HG03280 (cell line): Measurements from ENCODE around the gene NRIP1.

Experiments
- ATAC-seq: cut with Tn5 transposase; IDR thresholded peaks from one replicate; pipeline ENCODE4 v1.9.1; 2021; ENCODE audit warnings: mild to moderate bottlenecking, moderate library complexity; ENCODE audit not compliant: unreplicated experiment

The NRIP1 gene

GRCh38 chr21:15066123-15066575, 1.3 kb upstream of the NRIP1 start:
- ATAC-seq, result no peak

- peak; percentile 1 for ATAC-seq
Observed at GRCh38 chr21:15065392-15066122, 757 bp upstream of the NRIP1 start.

DNA sequence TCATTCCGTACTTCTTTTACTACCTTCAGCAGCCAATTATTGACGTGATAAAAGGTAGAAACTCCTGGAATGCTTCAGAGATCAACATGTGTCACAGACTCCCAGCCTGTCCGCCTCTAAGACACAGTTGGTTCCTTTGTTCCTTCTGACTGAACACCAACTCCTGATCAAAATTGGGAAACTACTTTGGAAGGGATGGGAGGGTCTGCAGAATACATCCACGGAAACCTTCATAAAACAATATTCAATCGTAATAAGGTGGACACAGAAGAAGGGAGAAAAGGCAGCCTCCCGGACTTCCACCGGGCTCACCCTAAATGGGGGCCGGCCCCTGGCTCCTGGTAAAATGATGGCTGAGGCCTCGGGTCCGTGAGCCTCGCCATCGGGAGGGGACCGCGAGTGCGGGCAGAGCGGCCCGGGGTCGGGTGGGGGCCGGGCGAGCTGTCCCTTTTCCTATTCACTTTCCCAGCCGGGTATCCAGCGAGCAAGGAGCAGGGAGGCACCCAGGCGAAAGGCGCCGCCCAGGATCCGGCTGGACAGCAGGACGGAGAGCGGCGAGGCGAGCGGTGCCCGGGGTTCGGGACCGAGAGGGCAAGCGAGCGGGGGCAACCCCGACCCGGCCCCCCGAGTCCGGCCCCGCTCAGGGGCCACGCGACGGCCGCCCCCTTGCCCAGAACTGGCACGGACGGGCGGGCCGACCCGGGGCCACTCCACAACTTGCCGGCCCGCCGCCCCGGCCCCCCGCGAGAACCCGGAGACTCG, 805 bp downstream of the NRIP1 start:
- peak; percentile 4 for ATAC-seq

- no peak for ATAC-seq
Observed at GRCh38 chr21:15063081-15063813, 1.6 kb downstream of the NRIP1 start.

- ATAC-seq, result no peak
Observed at GRCh38 chr21:15062606-15062965, 2.2 kb downstream of the NRIP1 start.

DNA sequence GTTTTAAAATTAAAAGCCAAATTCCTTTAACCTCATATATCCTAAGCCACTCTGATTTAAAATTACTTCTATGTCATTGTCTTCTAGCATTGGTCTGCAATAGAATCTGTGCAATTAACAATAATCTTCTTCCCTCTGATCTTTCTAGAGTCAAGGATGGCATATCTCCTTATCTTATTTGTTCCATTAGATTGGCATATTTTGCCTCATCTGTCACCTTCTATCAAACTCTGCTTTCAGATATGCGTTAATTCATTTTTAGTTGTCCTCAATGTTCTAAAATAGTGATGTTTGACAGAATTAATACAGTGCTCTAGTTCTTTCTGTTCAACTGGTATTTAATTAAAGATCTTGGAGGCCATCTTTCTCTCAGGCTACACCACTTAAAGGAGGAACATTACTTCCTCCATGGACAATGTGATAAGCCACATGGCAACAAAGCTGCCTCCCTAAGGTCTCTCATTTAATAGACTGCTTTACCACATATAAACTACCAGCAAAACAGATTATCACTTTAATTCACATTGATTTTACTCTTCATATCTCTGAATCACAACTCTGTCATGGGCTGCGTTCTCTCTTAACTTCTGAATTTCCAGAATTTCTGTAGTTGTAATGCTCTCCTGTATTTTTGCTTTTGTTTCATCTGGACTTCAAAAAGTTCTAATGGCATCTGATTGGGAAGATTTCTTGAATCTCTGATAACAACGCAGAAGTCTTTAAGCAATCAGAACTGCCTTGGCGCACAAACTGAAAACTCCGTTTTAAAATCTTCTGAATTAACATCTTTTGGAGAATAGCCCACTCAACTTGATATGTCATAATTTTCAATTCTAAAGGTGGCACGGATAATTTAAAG, 2.8 kb downstream of the NRIP1 start:
- ATAC-seq, result no peak

DNA sequence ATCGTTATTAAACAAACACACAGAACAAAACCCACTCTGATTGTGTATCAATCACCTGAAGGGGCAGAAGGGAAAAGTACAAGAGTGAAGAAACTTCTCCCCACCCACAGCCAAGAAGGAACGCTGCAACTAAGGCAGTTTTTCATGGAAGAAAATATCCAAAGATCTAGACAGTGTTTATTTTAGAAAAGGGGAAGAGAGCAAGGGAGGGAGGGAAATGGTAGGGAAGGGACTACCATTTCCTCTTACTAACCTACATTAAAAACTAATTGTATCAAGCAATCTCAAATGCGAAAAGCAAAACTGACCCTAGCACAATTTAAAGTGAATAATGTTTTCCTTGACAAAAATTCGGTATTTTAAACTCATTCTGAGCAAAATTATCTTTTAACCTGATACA, 3.5 kb downstream of the NRIP1 start:
- ATAC-seq, result no peak

DNA sequence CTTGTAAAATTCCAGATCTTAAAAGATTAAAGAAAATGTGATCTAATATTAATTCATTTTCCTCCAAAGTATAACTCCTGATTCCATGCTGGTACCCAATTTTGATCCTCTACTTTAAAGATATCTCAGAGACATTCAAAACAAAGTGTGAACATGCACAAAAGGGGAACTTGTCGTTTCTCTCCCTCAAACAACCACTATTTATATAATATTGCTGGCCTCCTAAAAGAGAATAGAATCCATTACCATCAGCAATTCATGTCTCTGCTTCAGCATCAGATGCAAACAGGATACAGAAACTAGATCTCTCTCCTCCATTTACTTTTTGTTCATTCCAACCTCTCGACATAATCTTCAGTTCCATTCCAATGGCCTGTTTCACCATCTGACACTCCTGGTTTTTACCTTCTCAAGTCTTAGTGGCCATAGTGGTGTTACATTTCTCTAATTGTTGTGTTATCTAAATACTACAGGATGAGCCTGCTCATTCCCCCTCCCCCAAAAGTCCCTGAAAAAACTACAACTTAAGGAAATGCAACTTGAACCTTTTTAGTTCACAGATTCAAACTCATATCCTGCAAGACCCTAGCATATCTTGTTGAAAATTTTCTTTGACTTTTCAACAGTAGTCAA, 4.1 kb downstream of the NRIP1 start:
- no peak for ATAC-seq

DNA sequence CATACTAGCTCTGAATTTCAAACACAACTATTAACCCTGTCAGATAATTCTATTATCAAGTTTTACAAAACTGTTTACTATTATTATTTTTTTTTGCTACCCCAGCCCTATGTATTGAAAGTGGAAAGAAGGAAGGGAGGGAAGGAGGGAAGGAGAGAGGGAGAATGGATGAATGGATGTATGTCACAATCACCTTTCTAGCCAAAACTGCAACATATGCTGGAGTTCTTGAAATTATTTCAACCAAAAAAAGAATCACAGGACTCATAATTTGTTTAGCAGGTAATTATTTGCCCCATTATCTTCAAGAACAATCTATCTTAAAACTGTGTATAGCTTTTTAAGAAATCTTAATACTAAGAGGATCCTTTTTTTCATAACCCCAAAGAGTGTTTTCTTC, 5.4 kb downstream of the NRIP1 start:
- ATAC-seq, result no peak

DNA sequence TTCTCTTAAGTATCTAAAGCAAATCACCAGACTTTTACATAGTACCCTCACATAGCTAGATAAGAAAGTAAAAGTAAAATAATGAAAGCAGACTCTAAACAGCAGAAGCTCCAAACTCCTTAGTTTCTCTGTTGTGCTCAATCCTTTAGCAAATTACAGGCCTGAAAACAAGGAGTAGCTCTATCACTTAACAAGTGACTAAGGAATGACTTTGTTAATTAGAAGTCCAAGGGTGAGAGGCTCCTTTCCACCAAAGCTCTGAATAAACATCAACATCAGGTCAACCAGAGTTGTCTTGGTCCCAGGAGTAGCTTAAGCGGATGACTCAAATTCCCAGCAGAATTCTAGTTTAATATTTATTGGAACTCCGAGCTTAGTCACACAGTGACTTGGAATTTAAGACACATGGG, 5.9 kb downstream of the NRIP1 start:
- ATAC-seq, result no peak

DNA sequence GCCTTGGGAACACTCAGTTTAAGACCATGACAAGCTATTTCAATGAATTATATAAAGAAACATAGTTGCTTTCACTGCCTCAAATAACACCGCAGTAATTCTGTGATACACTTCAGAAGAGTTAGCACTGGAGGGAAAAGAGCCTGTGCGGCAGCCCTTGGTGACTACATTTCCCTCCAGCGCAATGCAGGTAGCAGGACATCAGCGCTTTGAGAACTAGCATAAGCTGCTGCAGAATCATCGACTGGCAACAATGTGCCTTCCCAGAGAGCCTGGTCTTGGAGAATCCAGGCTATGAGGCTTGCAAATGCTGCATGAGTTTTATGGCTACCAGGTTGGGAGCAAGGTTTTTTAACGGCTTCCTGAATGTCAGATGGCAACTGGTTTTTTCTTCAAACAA, 7.5 kb downstream of the NRIP1 start:
- no peak for ATAC-seq

DNA sequence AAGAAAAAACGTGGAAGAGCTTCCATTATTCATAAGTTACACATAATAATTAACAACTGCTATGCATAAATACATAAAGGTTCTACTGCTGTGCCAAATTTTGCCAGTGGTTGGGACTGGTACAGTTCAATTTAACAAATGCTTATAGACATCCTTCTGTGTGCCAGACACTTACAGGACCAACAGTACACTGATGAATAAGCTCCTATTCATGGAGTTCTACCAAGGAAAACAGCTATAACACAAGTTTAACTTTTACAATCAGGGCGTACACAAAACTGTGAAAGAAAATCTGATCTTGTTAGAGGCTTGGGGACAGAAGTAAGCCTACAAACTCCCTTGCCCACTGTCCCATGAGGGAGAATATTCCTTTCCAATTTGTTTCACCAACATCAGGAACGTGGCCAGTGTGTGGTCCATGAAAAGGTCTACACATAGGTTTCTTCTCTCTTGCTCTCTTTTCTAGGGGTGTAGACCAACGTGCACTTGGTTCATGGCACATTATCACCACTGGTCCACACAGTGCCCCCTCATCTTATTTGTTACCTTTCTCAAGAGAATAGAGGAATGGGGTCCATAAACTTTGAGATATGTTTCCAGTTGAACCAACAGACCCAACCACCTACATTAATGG, 10.1 kb downstream of the NRIP1 start:
- no peak for ATAC-seq

DNA sequence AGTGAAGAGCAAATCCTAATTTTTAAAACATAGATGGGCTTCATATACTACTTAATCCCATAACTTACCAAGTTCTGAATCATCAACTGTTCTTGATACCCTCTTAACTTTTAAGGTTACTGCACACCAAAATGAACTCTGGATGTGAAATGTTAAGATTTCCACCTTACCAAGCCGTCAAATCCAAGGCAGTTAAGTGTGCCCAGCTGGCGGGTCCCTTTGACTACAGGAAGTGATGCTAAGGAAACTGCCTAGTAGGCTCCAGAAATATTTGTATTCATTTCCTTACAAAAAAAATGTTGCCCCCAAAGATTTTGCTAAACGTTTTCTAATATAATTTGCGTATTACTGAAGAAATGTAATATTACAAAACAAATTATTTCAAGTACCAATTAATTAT, 10.7 kb downstream of the NRIP1 start:
- no peak for ATAC-seq

DNA sequence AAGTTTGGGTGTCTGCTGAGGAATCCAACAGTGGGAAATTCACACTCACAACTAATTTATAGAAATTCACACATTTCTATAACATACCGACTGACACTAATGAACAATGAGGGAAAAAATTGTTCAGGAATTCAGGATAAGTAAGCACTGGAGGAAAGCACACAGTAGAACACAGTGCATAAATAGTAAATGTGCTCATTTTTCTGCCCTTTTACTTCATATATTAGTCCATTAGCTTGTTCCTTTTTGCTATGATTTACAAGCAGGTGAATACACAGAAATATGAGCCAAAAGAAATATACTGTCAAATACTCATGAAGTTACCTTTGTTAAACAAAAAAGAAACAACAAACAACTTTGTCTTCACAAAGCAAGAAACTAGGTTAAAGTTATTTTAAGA, 11.3 kb downstream of the NRIP1 start:
- ATAC-seq, result no peak

DNA sequence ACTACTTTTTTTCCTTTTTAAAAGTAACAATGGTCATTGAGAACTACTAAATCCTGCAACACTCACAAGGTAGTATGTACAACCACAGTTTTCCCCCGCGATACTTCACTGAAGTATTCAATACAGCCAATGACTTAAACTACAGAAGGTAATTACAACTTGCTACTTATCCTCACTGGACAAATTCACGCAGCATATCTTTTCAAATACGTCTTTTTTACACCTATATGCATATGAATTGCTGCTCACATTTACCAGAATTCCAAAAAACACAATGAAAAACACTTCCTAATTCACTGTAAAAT, 12.4 kb downstream of the NRIP1 start:
- no peak for ATAC-seq

DNA sequence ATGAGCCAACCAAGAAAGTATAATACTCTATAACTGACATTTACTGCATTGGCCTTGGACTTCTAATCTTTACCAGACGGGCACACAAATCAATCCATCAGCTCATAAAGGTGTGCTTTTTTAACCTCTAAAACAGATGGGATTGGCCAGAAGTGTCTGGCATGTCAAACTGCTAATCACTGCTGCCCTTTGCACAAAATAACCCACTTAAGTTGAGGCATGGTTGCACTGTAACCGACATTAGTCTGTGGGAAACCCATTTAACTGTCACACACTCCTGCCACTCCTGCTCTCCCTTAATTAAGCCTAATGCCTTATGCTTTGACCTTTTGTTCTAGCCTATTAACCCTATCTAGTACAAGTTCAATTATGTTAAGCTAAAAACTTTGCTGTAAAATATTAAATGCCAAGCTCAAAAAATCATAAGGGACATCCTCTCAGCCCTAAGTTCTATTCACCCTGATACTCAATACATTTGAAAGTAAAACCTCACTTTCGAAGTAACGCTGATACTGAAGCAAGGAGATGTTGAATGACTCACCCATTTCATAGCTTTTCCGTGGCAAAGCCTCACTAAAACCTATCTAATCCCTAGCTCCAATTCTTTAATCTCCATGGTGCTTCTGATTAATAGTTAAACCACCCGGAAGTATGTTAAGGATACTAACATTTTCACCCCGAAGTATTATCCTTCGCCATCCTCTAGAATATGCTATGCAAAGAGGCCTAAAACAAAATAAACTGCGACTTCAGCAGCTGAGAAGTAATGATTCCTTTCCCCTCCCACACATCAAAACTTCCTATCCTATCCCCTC, 12.9 kb downstream of the NRIP1 start:
- peak; percentile 57 for ATAC-seq

DNA sequence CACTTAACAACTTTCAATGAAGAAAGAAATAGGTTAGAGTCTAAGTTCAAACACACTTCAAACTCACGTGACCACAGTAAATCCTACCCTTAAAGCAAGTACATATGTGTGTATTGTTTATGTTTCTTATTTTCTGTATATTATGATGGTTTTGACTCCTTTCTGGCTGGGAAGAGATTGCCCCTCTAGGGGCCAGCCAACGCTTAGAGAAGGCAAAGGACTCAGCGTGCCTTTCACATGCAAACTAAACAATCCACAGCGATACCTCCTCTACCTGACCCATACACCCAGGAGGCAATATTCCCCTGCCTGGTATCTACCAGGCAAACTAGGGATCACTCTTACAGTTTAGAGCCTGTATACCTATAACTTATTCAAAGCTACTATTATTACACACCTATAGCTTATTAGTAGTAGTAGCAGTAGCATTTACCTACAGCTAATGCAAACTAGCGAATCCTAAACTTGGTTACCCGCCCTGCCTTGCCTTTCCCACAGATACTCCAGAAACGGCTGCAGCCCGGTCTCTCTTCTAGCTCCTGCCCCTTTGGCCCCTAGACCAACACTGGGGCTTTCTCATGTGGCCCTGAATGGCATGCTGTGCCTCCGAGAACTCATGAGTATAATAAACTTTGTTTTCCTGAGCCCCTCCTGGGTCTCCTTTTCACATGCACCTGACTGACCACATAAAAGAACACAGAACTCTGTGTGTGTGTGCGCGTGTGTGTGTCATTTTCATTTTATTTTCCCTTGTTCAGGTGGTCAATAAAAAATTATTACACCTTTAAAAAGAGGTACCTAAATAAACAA, 14.0 kb downstream of the NRIP1 start:
- no peak for ATAC-seq

- no peak for ATAC-seq
Observed at GRCh38 chr21:15045017-15045416, 19.8 kb downstream of the NRIP1 start.
